Activated effector memory CD4-positive, alpha-beta T cell treated with anti-CD3 and anti-CD28 coated beads, Interleukin-2, amount 50 U/mL, for 16 hours (primary cell): ENCODE data around the gene HOXA3.

Source experiments
- DNase-seq: peaks from one replicate; pipeline ENCODE4 v3.0.0-alpha.2; 2020

The HOXA3 gene

DNA sequence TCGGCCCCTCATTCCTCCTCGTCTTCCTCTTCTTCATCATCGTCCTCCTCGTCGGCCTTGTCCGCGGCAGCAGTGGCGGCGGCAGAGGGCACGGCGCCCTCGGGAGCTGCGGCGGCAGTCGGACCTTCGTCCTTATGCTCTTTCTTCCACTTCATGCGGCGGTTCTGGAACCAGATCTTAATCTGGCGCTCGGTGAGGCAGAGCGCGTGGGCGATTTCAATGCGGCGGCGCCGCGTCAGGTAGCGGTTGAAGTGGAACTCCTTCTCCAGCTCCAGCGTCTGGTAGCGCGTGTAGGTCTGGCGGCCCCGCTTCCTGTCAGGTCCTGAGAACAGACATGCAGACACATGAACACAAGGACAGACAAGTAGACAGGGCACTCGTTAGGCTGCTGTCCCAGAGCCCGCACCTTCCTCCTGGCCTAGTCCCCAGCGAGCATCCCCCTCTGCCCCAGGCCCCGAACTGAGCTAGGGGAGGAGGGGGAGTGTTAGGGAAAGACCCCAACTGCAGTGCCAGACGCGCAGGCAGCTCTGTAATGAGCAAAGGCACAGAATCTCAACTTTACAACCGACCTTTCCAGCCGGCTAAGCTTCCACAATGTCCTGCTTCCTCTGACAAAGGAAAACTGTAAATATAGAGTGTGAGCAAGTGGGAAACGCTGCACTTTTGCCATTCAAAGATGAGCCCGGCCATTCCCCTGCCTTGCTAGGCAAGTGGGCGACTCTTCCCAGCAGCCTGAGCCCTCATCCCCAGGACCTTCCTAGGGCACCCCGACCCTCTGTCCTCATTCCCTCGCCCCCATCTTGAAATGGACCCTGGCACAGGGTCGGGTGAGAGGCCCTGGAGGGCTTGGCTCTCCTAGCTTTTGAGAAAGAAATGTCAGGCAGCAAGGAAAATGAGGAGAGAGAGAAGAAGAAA lies 2.8 kb upstream of the HOXA3 start:
- peak; percentile 77 for DNase-seq

DNA sequence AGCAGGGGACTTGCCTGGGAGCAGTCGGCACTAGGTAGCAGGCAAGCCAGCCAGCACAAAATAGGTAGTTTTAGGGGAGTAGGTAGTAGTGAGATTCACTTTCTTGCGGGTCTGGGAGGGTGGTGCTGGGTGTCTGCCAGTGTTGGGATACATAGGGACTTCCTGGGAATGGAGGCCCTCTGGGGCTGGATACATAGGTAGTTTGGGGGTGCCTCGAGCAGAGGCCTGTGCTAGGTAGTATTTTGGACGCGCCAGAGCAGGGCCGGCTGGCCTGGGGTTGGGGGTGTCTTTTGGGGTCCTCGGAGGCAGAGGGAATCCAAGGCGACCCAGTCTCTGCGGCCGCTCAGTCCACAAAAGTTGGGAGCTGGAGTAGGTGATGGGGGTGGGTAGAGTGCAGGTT lies 2.0 kb upstream of the HOXA3 start:
- peak; percentile 51 for DNase-seq

GRCh38 chr7:27153526-27153925 lies 1.1 kb upstream of the HOXA3 start:
- DNase-seq = no peak

DNA sequence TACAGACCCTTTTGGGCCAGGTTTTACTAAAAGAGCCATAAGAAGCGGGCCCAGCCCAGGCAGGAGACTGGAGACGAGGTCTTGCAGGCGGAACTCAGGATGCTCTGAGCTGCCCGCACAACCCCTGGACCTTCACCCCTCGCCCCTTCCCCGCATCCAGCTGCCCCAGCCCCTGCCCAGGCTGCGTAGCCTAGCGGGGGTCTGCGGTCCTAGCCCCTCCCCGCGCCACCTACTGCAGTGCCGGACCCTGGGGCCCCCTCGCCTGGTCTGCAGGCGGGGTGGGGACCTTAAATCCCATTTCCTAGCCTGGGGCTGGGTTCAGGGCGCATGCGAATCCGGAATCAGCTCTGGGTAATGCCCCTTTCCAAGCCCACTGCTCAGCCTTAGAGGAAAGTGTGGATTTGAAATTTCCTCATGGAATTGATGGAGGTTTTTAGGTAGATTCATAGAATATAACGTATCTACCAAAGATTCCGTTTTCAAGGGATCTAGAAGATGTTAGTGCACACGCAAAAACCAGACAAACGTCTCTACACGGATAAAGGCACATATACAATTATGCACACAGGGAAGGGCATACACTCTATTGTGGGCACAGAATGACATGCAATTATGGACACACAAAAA lies 546 bp upstream of the HOXA3 start:
- DNase-seq = peak; percentile 43

DNA sequence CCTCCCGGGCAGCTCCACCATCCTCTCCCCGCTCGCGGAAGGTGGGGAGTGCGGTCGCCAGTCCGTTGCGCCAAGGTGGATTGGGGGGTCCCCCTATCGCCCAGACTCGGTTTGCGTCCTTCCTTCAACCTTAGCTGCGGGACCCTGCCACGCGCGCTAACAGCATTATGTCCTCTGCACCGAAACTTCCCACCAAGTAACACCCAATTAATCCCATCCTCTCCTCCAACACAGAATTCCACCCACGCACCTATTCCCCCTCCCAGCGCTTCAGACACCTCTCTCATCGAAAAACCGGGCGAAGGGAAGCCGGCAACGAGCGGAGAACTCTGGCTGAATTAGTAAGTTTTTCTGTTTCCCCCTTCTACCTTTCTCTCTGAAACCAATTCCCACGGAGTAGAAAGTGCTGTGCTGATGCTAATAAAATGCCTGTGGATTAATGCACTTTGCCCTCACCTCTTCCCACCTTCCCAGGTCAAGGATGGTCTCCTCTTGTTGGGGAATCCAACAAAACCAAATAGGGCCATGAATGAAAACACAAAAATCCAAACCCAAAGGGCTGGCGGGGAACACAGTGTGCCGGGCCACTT lies 947 bp downstream of the HOXA3 start:
- DNase-seq = peak; percentile 63

DNA sequence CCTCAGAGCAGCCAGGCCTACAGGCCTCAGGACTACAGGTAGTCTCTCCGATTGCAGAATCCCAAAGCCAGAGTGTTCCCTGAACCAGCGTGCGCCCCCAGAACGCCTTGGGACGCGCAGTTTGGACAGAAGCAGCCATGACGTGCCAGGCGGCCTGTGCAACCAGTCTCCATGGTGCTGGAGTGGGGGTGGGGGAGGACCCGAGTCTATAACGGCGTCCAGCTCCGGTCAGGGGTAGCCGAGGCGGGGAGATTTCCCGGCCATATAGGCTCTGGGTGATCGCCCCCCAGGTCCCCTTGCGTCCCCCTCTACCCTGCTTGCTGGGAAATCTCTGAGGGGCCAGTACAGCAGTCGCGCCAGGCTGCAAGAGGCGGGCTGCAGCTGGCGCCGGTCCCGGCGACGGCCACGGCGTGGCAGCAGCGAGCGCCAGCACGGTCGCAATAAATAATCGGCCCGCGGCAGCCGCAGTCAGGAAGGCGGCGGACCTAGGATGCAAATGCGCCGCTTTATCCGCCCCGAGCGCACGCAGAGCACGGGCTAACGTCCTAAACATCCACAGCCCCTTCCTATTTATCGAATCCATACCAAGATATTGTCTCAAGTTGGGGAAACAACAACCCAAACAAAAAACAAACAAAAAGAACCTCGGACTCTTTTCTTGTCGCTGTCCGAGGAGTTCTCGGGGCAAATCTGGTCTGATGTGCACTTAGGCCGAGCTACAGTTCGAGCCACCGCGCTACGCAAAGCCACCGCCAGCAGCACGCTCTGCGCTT lies 1.6 kb downstream of the HOXA3 start:
- DNase-seq = peak; percentile 86

DNA sequence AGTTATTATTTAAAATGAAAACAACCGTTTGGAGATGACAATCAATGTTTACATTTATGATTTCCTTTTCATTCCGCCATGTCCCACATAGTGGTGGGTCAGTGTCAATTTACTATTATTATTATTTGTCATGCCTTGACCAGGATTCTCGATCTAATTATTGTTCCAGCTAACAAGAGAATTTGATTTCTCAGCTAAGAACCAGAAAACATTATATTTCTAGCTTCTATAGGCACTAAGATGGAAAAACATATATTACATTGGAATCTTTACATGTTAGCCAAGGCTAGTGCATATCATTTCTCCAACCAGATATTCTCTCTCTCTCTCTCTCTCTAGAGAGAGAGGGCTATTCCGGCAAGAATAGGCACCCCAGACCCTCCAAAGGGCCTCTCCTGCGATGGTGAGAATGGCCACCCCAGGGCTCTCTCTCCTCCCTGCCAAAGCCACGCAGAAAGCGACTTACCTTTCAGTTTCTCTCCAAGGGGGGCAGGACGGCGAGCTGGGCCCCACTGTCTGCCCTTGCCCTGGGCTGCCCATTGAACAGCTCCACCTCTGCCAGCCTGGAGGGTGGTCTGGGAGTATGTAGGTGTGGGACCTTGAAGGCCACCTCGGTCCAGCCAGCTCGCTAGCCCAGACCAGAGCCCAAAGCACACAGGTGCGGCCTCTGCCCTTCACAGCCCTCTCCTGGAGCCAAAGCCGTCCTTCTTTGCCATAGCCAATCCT lies 2.4 kb downstream of the HOXA3 start:
- DNase-seq = peak; percentile 61

- no peak for DNase-seq
Observed at GRCh38 chr7:27148756-27149641, 3.4 kb downstream of the HOXA3 start.

DNA sequence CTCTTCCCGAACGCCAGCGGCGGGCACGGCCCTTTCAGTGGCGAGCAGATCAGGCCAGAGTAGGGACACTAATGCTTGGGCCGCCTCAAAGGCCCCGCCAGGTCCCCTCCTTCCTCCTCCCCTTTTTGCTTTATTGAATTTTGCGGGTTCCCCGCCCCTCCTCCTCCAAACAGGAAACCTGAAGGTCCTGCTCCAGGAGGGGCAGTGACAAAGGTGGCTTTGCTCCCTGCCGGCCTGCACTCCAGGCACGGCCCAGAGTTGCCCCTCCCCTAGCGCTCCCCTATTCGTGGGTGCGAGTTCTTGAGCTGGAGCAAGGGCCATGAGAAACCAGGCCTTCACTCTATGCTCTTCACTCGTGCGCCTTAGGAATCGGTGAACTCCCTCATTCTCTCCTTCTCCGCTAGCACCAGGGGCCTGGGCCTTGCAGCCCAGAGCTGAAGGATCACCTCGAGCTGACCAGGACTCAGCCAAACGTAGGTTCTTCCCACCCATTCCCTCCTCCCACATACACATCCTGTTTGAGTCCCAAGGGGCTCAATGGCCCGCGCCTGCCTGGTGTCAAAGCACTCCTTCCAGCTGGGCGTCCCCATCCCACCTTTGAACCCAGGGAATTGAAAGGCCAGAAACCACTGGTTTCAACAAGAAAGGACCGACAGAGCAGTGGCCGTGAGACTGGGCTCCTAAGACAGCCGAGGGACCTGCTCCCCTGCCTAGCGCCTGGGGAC lies 4.2 kb downstream of the HOXA3 start:
- no peak for DNase-seq

GRCh38 chr7:27147199-27148030 lies 5.0 kb downstream of the HOXA3 start, which contains the start of gene HOXA6:
HOXA6 (minus strand) TSS chr7:27147774; CDS start chr7:27147749, 25 bp downstream.
- DNase-seq = no peak

DNA sequence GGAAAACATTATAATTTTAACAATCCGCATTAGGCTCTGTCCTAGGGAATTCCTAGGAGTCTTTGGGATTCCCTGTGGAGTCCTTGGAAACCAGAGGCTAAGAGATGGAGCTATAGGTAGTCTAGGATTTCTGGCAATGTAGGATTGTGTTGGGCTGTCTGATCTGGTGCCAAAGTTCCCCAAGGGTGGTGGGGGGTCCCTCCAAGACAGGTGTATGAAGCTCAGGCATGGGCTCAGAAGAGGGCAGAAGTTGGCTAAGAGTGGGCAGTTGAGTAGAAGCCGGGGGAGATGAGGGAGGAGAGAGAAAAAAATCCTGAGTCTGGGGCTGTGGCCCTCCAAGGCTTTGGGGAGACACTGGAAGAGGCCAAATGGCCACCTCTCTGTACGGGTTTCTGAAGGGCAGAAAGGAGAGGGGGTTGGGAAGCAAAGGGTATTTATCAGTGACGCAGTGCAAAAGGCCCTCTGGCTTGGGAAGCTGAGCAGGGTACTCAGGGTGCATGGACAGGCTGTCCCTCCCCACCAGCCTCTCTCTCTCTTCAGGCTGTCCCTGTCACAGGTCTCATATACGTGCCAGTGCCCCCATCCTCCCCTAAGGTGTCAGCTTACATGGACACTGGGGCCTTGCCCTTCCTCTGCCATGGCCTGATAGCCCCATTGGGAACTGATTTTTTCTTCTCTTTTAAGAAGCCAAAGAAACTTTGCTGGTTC lies 5.7 kb downstream of the HOXA3 start:
- DNase-seq = no peak

DNA sequence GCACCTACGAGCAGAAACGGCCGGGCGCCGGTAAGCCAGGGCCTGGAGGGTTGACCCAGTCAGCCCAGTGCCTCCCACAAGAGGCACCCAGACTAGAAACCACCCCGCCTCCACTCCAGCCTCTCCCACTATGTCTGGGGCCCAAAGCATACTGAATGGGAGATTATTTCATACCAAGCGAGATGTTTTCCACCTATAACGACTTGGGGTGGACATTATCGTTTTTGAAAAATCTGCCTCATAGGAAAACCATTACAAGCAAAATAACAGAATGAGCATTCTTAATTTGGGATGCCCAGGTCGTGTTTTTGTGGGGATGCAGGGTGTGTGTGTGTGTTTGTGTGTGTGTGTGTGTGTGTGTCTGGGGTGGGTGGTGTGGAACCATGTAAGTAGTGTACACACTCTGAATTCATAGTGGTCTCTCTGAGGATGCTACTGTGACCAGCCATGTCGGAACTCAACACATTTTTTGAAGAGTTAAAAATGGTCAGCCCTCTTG lies 6.4 kb downstream of the HOXA3 start:
- DNase-seq = no peak

GRCh38 chr7:27145165-27145913 lies 7.0 kb downstream of the HOXA3 start:
- DNase-seq = peak; percentile 60

GRCh38 chr7:27144781-27145164 lies 7.6 kb downstream of the HOXA3 start:
- peak; percentile 36 for DNase-seq

GRCh38 chr7:27143950-27144780 lies 8.2 kb downstream of the HOXA3 start:
- DNase-seq = no peak

DNA sequence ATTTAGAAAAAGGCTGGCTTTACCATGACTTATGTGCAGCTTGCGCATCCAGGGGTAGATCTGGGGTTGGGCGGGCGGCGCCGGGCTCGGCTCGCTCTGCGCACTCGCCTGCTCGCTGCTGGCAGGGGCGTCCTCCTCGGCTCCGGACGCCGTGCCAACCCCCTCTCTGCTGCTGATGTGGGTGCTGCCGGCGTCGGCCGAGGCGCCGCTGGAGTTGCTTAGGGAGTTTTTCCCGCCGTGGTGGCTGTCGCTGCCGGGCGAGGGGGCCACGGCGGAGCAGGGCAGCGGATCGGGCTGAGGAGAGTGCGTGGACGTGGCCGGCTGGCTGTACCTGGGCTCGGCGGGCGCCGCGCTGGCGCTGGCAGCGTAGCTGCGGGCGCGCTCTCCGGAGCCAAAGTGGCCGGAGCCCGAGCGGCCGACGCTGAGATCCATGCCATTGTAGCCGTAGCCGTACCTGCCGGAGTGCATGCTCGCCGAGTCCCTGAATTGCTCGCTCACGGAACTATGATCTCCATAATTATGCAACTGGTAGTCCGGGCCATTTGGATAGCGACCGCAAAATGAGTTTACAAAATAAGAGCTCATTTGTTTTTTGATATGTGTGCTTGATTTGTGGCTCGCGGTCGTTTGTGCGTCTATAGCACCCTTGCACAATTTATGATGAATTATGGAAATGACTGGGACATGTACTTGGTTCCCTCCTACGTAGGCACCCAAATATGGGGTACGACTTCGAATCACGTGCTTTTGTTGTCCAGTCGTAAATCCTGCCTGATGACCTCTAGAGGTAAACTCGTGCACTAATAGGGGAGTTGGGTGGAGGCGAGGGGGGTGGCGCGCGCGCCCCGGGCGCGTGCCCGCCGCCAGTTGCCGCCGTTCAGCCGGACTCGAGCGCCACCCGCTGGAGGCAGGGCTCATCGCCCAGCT lies 9.1 kb downstream of the HOXA3 start, which contains the start of gene HOXA5:
TSS of gene HOXA5 (minus strand) at position 659 of the 927 bp plus-strand sequence. CDS start at position 585, 74 bp downstream.
- DNase-seq = no peak
